ENCODE results near the gene SBK2.
"Not testable (repeated sequence)": the region's sequence is repeated elsewhere in the genome, so short reads cannot be mapped to it uniquely, and the experiment has no call there.

The SBK2 gene

GRCh38 chr19:55500368-55500952, 36.5 kb downstream of the SBK2 start:
- no peak for DNase-seq

- DNase-seq = no peak
These were observed 38.6 kb downstream of the SBK2 start for GRCh38 chr19:55498246-55498840.

GRCh38 chr19:55497763-55498162, 39.2 kb downstream of the SBK2 start:
- no peak for DNase-seq

GRCh38 chr19:55496820-55497219, 40.1 kb downstream of the SBK2 start:
- not testable (repeated sequence) for DNase-seq

DNA sequence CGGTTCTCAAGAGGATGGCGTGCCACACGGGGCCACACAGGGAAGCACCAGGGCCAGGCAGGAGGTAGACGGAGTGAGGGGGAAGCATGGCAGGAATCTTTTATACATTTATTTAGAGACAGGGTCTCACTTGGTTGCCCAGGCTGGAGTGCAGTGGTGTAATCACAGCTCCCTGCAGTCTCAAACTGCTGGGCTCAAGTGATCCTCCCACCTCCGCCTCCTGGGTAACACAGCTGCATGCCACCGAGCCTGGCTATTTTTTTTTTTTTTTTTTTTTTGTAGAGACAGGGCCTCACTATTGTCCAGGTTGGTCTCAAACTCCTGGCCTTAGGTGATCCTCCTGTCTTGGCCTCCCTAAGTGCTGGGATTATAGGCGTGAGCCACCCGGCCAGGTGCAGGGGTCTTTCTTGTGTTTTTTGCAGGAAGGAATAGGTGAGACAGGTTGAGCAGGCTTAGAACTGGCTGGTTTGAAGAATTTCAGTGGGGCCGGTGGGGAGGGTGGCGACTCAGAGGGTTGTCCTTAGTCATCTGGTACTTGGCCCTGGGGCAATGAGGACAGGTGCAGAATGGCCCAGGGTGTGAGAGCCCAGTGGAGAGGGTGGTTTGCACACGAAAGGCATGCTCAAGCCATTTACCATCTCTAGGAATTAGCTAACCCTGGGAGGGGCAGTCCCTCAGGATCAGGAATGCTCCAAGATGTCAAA, 41.1 kb downstream of the SBK2 start:
- DNase-seq = no peak

- DNase-seq = no peak
These were observed 42.7 kb downstream of the SBK2 start for GRCh38 chr19:55494172-55494761.

DNA sequence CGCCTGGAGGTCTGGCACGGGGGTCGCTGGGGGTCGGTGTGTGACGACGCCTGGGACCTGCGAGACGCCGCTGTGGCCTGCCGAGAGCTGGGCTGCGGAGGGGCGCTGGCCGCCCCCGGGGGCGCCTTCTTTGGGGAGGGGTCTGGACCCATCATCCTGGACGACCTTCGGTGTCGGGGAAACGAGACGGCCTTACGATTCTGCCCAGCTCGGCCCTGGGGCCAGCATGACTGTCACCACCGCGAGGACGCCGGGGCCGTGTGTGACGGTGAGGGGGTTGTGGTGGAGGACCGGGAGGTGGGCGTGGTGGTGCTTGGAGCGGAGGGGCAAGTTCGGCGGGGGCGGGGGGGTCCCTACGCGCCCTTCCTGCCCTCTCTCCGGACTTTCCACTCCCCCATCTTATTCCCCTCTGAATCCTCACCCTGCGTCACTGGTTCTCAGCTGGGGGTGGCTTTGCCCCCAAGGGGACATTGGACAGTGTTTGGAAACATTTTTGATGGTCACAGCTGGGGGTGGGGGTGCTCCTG, 43.2 kb downstream of the SBK2 start:
- no peak for DNase-seq

DNA sequence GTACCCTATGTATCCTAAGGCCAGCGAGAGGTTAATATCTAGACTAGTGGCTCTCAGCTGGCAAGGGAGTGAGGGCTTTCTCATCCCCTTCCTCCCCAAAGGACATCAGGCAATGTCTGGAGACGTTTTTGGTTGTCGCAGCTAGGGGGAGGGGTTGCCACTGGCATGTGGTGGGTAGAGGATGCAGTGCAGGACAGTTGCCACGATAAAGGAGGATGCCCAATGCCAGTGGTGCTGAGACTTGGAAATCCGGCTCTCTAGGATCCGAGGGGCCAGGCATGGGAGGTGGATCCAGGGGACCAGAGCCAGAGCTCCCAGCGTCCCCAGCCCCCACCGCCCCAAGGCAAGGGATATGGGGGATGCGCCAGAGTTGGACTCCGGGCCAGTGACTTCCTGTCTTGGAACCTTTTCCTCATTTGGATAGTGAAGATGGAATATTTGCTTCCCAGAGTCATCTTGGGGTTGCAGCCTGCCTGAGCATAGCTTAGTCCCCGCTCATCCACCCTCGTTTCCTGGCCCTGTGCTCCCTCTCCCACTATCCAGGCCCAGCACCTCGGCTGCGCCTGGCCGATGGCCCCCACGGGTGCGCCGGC, 43.8 kb downstream of the SBK2 start:
- no peak for DNase-seq

DNA sequence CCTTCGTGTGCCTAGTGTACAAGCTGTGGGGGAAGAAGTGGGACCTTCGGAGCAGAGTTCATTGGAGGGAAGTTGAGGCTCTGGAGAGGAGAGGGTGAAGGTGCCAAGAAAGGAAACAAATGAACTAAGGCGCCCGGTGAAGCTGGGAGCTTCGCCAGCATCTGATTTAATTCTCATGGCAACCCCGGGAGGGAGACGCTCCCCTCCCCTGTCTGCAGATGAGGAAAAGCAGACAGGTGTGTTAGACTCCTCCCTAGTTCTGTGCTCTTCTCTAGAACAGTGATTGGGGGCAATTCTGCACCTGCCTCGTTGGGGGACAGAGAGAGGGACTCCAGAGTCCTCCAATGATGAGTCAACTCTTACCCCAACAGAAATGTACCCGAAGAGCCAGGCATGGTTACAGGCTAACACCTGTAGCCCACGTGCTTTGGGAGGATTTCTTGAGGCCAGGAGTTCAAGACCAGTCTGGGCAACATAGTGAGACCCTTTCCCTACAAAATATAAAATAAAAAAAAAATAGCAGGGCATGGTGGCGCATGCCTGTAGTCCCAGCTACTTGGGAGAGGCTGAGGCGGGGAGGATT, 44.5 kb downstream of the SBK2 start:
- no peak for DNase-seq

- DNase-seq = no peak
These were observed 45.2 kb downstream of the SBK2 start for GRCh38 chr19:55491546-55492360.

GRCh38 chr19:55490478-55491432, 46.2 kb downstream of the SBK2 start:
- DNase-seq = no peak

DNA sequence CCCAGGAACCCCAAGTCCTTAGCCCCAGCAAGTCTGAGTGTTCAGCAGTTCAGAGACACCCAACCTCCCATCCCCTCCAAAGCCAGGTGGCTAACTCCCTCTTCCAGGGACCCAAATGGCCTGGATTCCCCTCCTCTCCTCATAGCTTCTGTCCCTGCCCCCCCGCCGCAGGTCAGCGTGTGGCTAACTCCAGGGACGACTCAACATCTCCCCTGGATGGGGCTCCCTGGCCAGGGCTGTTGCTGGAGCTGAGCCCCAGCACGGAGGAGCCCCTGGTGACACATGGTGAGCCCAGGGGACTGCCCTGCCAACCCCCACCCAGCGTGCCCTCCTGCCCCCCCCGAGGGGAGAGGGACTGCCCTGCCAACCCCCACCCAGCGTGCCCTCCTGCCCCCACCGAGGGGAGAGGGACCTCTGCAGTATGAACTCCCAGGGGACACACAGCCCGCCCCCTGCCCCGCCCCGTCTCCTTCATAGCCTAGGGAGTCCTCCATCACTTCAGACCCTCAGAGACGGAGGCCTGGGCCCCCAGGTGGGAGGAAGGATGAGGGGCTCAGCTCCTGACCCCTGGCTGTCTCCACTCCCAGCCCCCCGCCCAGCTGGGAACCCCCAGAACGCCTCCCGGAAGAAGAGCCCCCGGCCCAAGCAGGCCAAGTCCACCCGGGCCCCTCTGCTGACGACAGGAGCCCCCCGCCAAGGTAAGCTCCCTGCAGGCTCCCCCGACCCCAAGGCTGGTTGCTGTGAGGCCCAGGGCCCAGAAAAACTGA, 47.0 kb downstream of the SBK2 start:
- no peak for DNase-seq

- DNase-seq = no peak
These were observed 47.8 kb downstream of the SBK2 start for GRCh38 chr19:55488986-55489710.

DNA sequence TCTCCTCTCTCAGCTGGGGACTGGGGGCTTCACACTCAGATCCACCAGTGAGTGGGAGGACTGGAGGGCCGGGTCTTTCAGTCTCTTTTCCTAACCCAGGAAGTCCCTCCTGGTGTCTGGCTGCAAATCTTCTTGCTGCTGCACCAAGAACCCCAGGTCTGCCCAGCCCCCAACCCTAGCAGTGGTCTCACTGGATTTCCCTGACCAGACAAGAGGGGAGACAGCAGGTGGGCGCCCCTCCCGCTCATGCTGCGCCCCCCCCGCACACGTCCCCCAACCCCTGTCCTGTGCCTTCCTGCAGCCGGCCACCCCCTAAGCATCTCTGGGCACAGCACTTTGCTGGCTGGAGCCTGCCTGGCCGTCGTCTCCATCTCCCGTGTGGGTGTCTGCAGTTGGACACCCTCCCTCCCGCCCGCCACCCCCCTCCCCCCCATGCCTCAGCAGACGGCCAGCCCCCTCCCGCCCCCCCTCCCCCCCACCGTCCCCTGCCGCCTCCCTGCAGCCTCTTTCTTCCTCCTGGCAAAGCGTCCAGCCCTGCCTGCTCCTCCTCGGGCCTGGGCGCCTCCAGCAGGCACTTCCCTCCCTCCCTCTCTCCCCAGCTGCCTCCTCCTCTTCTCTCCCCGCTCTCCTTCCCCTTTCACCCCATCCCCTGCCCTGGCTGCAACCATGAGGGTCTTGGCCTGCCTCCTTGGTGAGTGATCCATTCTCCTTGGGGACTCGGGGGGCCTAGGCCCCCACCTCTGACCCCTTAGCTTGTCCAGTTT, 48.8 kb downstream of the SBK2 start, which contains the start of gene SSC5D:
TSS of gene SSC5D (plus strand) at position 513 of the 764 bp plus-strand sequence. CDS start at position 667, 154 bp downstream.
- DNase-seq = no peak

GRCh38 chr19:55486971-55487923, 49.7 kb downstream of the SBK2 start:
- DNase-seq = peak in 2 of 5 experiments; percentile 24 to 29

DNA sequence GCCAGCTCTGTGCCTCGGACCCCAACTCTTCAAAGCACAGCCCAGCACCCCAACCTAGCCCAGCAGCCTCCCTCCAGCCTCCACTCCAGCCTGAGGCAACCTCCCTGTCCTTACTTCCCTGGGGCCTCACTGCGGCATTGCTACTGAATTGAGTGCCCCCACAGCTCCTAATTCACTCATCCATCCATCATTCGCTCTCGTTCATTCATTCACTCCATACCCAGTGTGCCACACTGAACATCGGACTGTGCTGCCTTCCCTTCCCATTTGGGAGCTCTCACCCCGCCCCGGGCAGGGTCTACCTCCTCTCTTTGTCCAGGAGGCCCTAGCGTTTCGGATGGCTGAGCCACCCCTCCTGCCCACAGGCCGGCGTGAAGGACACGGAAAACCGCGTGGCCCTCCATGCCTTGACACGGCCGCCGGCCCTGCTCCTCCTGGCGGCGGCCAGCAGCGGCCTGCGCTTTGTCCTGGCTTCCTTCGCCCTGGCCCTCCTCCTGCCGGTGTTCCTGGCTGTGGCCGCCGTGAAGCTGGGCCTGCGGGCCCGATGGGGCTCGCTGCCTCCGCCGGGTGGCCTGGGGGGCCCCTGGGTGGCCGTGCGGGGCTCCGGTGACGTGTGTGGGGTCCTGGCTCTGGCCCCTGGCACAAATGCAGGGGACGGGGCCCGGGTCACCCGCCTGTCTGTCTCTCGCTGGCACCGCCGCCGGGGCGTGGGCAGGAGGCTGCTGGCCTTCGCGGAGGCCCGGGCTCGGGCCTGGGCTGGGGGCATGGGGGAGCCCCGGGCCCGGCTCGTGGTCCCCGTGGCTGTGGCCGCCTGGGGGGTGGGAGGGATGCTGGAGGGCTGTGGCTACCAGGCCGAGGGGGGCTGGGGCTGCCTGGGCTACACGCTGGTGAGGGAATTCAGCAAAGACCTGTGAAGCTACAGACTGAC, 50.6 kb downstream of the SBK2 start:
- DNase-seq = no peak
